A549 (cell line): ENCODE results near the gene TAF4B. TPM values are rescaled to one million over a fixed set of nuclear protein-coding genes. Genes with fewer than 3 reads are reported as not detected.

ENCODE experiments used
- ATAC-seq, 2 experiments: fragments of 200-7000 bp in 1 of 2; fragments of >200 bp in 1 of 2; cut with Nextera tagmentation in 1 of 2; cut with Tn5 transposase in 1 of 2; 3 replicates each; pipeline versions ENCODE4 v1.8.0 to v1.9.1; 2018 to 2020; ENCODE audit warnings: mild to moderate bottlenecking in 1 of 2, moderate library complexity in 1 of 2
- CTCF ChIA-PET: fragments of 300-600 bp; sonication (Branson Sonifier 250); formaldehyde crosslinking; extraction: SDS; loops from one replicate; lab custom pipeline; 2021; ENCODE audit warnings: antibody characterized with exemption, inconsistent platforms; lab: Yijun Ruan, JAX
- POLR2A ChIA-PET: fragments of 350-600 bp; formaldehyde crosslinking; extraction: SDS; loops from one replicate; lab custom pipeline; 2021; ENCODE audit warnings: antibody characterized with exemption, inconsistent platforms; lab: Yijun Ruan, JAX
- DNase-seq, 2 experiments: peaks; one replicate each; pipeline versions ENCODE4 v3.0.0 to v3.0.0-alpha.2; 2011 to 2016; ENCODE audit warnings: low read depth in 1 of 2, low spot score in 1 of 2
- FAIRE-seq: peaks from 2 replicates; lab custom pipeline; 2011; peaks lifted over from hg19 to GRCh38; lab: Jason Lieb, UNC
- H3K27ac ChIP-seq, 2 experiments: fragments of >200 bp; sonication (Bioruptor Twin); formaldehyde crosslinking; 3 replicates each; pipeline ENCODE4 v1.5.1; 2016 to 2017
- H3K4me1 ChIP-seq: fragments of >200 bp; sonication (Bioruptor Twin); formaldehyde crosslinking; 3 replicates; pipeline ENCODE4 v1.6.1; 2016
- H3K4me2 ChIP-seq: fragments of >200 bp; sonication (Bioruptor Twin); formaldehyde crosslinking; 3 replicates; pipeline ENCODE4 v1.6.1; 2016
- H3K4me3 ChIP-seq: fragments of >200 bp; sonication (Bioruptor Twin); formaldehyde crosslinking; 3 replicates; pipeline ENCODE4 v1.5.1; 2016
- H3K9me3 ChIP-seq: fragments of >200 bp; sonication (Bioruptor Twin); formaldehyde crosslinking; 3 replicates; pipeline ENCODE4 v1.6.1; 2016
- BHLHE40 ChIP-seq: IDR thresholded peaks from 2 replicates; pipeline ENCODE4 v1.6.1; 2012; ENCODE audit warnings: low read depth, low read length, inconsistent platforms
- CBX2 ChIP-seq: fragments of 200-600 bp; sonication (generic); IDR thresholded peaks from 2 replicates; pipeline ENCODE4 v1.6.1; 2016; ENCODE audit warnings: low read depth, mild to moderate bottlenecking, borderline replicate concordance
- CBX8 ChIP-seq: fragments of 200-600 bp; sonication (generic); IDR thresholded peaks from 2 replicates; pipeline ENCODE4 v1.6.1; 2016
- CHD2 ChIP-seq: fragments of 150-350 bp; IDR thresholded peaks from 2 replicates; pipeline ENCODE4 v1.6.1; 2014; ENCODE audit warnings: low read length; ENCODE audit not compliant: partially characterized antibody
- CHD4 ChIP-seq: fragments of 200-600 bp; sonication (generic); IDR thresholded peaks from 2 replicates; pipeline ENCODE4 v1.6.1; 2016; ENCODE audit warnings: antibody characterized with exemption, mild to moderate bottlenecking, borderline replicate concordance
- EHF ChIP-seq: fragments of 250-450 bp; sonication (Bioruptor Pico); IDR thresholded peaks from 2 replicates; pipeline ENCODE4 v1.5.0; 2020; ENCODE audit warnings: mild to moderate bottlenecking
- EHMT2 ChIP-seq: fragments of 200-600 bp; sonication (generic); IDR thresholded peaks from 2 replicates; pipeline ENCODE4 v1.6.1; 2016; ENCODE audit warnings: antibody characterized with exemption, low read depth, mild to moderate bottlenecking, moderate library complexity
- FOSB ChIP-seq: fragments of 250-450 bp; sonication (Bioruptor Pico); IDR thresholded peaks from 2 replicates; pipeline ENCODE4 v1.5.0; 2020; ENCODE audit warnings: mild to moderate bottlenecking, moderate library complexity
- FOSL2 ChIP-seq, 2 experiments: fragments of 450-650 bp in 1 of 2; fragments of >200 bp in 1 of 2; sonication (Bioruptor Twin) in 1 of 2; formaldehyde crosslinking; IDR thresholded peaks; 2 replicates each; pipeline versions ENCODE4 v1.5.0 to v1.6.1; 2016 to 2020; ENCODE audit warnings: mild to moderate bottlenecking in 1 of 2, moderate library complexity in 1 of 2
- GATA3 ChIP-seq: IDR thresholded peaks from 2 replicates; pipeline ENCODE4 v1.6.1; 2012; ENCODE audit warnings: borderline replicate concordance
- HDAC2 ChIP-seq: fragments of 200-600 bp; sonication (generic); IDR thresholded peaks from 2 replicates; pipeline ENCODE4 v1.6.1; 2016
- HOXB5 ChIP-seq: fragments of 250-450 bp; sonication (Bioruptor Pico); IDR thresholded peaks from 2 replicates; pipeline ENCODE4 v1.5.0; 2020; ENCODE audit warnings: mild to moderate bottlenecking, moderate library complexity
- JUN ChIP-seq, 2 experiments: fragments of >200 bp; sonication (Bioruptor Twin); formaldehyde crosslinking; IDR thresholded peaks; 2 replicates in 1 of 2; 3 replicates in 1 of 2; pipeline ENCODE4 v1.6.1; 2016 to 2017
- KDM5A ChIP-seq: fragments of 200-600 bp; sonication (generic); IDR thresholded peaks from 2 replicates; pipeline ENCODE4 v1.6.1; 2016; ENCODE audit warnings: antibody characterized with exemption, mild to moderate bottlenecking
- NPAS2 ChIP-seq: fragments of 250-450 bp; sonication (Bioruptor Pico); IDR thresholded peaks from 2 replicates; pipeline ENCODE4 v1.8.0; 2022; ENCODE audit warnings: mild to moderate bottlenecking, moderate library complexity, borderline replicate concordance
- NR3C1 ChIP-seq: fragments of >200 bp; sonication (Bioruptor Twin); formaldehyde crosslinking; IDR thresholded peaks from 3 replicates; pipeline ENCODE4 v1.6.1; 2017
- RARB ChIP-seq: fragments of 250-450 bp; sonication (Bioruptor Pico); IDR thresholded peaks from 2 replicates; pipeline ENCODE4 v1.8.0; 2021; ENCODE audit warnings: mild to moderate bottlenecking, moderate library complexity
- RCOR1 ChIP-seq: fragments of 150-350 bp; IDR thresholded peaks from 2 replicates; pipeline ENCODE4 v1.6.1; 2014; ENCODE audit warnings: antibody characterized with exemption, low read length, low read depth
- RNF2 ChIP-seq: fragments of 200-600 bp; sonication (generic); IDR thresholded peaks from 2 replicates; pipeline ENCODE4 v1.6.1; 2016; ENCODE audit warnings: low read depth, mild to moderate bottlenecking, antibody characterized with exemption, moderate library complexity, borderline replicate concordance
- TFCP2L1 ChIP-seq: fragments of 250-450 bp; sonication (Bioruptor Pico); IDR thresholded peaks from 2 replicates; pipeline ENCODE4 v1.5.0; 2021; ENCODE audit warnings: mild to moderate bottlenecking
- ZC3H11A ChIP-seq: fragments of 450-650 bp; IDR thresholded peaks from 2 replicates; pipeline ENCODE4 v1.6.1; 2014; ENCODE audit warnings: antibody characterized with exemption, mild to moderate bottlenecking
- WGBS: methylation state at CpG from one replicate; pipeline ENCODE4 v1.1.6; 2017; ENCODE audit errors: missing lambda C conversion rate; 5-methylcytosine and 5-hydroxymethylcytosine counted together
- polyA plus RNA-seq, 4 experiments: library from polyadenylated mRNA; depleted of rRNA in 3 of 4; stranded (reverse); fragments of >200 nt; fragmentation: RNase III in 1 of 4; extraction: RNeasy Plus Mini Kit Qiagen cat#74134 plus additional on column Dnase treatment in 1 of 4; gene quantifications; 2 replicates in 3 of 4; 3 replicates in 1 of 4; pipeline ENCODE4 v1.2.3, GENCODE V29; 2011 to 2017
- TF ChIP-seq, protein P1 (sequence below): IDR thresholded peaks from 2 replicates; pipeline ENCODE4 v1.6.1; 2012
- TF ChIP-seq, protein P2 (sequence below): fragments of >200 bp; sonication (Bioruptor Twin); formaldehyde crosslinking; IDR thresholded peaks from 3 replicates; pipeline ENCODE4 v1.6.1; 2016
- TF ChIP-seq, protein P3 (sequence below): fragments of 200-600 bp; sonication (generic); IDR thresholded peaks from 2 replicates; pipeline ENCODE4 v1.6.1; 2016; ENCODE audit warnings: antibody characterized with exemption, mild to moderate bottlenecking, moderate library complexity
- TF ChIP-seq, protein P4 (sequence below): fragments of 250-450 bp; sonication (Bioruptor Pico); IDR thresholded peaks from 2 replicates; pipeline ENCODE4 v1.5.0; 2020; ENCODE audit warnings: low read depth, mild to moderate bottlenecking, moderate library complexity
- TF ChIP-seq, protein P5 (sequence below): IDR thresholded peaks from 2 replicates; pipeline ENCODE4 v1.6.1; 2012; ENCODE audit warnings: low read depth, borderline replicate concordance

Gene TAF4B
- polyA plus RNA-seq, 2 of the 4 experiments (the other 2 are of a cell fraction), result 2.5 to 5.6 TPM

DNA sequence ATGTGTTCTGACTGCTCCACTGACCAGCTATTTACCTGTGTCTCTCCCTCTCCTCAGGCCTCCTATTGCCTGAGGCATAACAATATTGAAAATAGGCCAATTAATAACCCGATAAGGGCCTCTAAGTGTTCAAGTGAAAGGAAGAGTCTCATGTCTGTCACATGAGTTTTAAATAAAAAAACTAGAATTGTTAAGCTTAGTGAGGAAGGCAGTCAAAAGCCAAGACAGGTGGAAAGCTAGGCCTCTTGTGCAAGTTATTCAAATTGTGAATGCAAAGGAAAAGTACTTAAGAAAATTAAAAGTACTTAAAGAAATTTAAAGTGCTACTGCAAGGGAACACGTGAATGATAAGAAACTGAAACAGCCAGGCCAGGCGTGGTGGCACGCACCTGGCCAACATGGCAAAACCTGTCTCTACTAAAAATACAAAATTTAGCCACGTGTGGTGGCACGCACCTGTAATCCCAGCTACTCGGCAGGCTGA, 44.9 kb upstream of the TAF4B start:
- CTCF ChIA-PET, result no interaction called here
- WGBS, result 59% methylated on average over 7 of the region's 7 CpGs
- H3K4me2 ChIP-seq, result no peak overlapping the region
- DNase-seq (no peak), FAIRE-seq (no peak), ATAC-seq (no peak)
- H3K4me3 ChIP-seq, result no peak overlapping the region
- no peaks in the 10 kb centered on the region for H3K9me3 ChIP-seq
- no peaks in the 10 kb centered on the region for H3K4me1 ChIP-seq
- TF ChIP-seq BHLHE40 (no peak), NPAS2 (CRISPR knock-in tag) (no peak), CBX2 (no peak), HDAC2 (no peak), GATA3 (no peak), ZC3H11A (no peak), TFCP2L1 (CRISPR knock-in tag) (no peak), RCOR1 (no peak), RARB (CRISPR knock-in tag) (no peak), HOXB5 (no peak)
- TF ChIP-seq, protein P1, sequence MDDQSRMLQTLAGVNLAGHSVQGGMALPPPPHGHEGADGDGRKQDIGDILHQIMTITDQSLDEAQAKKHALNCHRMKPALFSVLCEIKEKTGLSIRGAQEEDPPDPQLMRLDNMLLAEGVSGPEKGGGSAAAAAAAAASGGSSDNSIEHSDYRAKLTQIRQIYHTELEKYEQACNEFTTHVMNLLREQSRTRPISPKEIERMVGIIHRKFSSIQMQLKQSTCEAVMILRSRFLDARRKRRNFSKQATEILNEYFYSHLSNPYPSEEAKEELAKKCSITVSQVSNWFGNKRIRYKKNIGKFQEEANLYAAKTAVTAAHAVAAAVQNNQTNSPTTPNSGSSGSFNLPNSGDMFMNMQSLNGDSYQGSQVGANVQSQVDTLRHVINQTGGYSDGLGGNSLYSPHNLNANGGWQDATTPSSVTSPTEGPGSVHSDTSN, result no peak
- TF ChIP-seq, protein P2, sequence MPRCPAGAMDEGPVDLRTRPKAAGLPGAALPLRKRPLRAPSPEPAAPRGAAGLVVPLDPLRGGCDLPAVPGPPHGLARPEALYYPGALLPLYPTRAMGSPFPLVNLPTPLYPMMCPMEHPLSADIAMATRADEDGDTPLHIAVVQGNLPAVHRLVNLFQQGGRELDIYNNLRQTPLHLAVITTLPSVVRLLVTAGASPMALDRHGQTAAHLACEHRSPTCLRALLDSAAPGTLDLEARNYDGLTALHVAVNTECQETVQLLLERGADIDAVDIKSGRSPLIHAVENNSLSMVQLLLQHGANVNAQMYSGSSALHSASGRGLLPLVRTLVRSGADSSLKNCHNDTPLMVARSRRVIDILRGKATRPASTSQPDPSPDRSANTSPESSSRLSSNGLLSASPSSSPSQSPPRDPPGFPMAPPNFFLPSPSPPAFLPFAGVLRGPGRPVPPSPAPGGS, result no peak
- TF ChIP-seq, protein P3, sequence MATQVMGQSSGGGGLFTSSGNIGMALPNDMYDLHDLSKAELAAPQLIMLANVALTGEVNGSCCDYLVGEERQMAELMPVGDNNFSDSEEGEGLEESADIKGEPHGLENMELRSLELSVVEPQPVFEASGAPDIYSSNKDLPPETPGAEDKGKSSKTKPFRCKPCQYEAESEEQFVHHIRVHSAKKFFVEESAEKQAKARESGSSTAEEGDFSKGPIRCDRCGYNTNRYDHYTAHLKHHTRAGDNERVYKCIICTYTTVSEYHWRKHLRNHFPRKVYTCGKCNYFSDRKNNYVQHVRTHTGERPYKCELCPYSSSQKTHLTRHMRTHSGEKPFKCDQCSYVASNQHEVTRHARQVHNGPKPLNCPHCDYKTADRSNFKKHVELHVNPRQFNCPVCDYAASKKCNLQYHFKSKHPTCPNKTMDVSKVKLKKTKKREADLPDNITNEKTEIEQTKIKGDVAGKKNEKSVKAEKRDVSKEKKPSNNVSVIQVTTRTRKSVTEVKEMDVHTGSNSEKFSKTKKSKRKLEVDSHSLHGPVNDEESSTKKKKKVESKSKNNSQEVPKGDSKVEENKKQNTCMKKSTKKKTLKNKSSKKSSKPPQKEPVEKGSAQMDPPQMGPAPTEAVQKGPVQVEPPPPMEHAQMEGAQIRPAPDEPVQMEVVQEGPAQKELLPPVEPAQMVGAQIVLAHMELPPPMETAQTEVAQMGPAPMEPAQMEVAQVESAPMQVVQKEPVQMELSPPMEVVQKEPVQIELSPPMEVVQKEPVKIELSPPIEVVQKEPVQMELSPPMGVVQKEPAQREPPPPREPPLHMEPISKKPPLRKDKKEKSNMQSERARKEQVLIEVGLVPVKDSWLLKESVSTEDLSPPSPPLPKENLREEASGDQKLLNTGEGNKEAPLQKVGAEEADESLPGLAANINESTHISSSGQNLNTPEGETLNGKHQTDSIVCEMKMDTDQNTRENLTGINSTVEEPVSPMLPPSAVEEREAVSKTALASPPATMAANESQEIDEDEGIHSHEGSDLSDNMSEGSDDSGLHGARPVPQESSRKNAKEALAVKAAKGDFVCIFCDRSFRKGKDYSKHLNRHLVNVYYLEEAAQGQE, result no peak
- no peak overlapping the region for H3K27ac ChIP-seq
- POLR2A ChIA-PET, result no interaction called here

DNA sequence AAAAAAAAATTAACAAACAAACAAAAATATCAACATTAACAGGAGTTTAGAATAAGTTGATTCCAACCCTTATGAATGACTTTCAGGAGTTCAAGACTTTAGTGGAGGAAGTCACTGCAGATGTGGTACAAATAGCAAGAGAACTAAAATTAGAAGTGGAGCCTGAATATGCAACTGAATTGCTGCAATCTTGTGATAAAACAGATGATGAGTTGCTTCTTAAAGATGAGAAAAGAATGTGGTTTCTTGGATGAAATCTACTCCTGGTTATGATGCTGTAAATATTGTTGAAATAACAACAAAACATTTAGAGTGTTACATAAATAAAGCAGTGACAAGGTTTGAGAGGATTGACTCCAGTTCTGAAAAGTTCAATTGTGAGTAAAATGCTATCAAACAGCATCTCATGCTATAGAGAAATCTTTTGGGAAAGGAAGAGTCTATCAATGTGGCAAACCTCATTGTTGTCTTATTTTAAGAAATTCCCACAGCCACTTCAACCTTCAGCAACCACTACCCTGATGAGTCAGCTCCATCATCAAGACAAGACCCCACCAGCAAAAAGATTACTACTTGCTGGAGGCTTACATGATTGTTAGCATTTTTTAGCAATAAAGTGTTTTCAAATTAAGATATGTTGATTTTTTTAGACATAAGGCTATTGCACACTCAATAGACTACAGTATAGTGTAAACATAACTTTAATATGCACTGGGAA, 42.7 kb upstream of the TAF4B start:
- CTCF ChIA-PET, result no interaction called here
- TF ChIP-seq FOSL2 (IDR thresholded peaks at IDR 0.05) (no peak), FOSL2 (CRISPR knock-in tag; IDR thresholded peaks at IDR 0.05) (no peak), ZC3H11A (no peak), NR3C1 (no peak), HDAC2 (no peak), KDM5A (no peak), CBX8 (no peak), CHD2 (no peak), EHMT2 (no peak), RNF2 (no peak), EHF (no peak), CHD4 (no peak), JUN (IDR thresholded peaks at IDR 0.05) (no peak), GATA3 (no peak), FOSB (no peak)
- TF ChIP-seq, protein P4, sequence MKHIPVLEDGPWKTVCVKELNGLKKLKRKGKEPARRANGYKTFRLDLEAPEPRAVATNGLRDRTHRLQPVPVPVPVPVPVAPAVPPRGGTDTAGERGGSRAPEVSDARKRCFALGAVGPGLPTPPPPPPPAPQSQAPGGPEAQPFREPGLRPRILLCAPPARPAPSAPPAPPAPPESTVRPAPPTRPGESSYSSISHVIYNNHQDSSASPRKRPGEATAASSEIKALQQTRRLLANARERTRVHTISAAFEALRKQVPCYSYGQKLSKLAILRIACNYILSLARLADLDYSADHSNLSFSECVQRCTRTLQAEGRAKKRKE, result no peak
- TF ChIP-seq, protein P5, sequence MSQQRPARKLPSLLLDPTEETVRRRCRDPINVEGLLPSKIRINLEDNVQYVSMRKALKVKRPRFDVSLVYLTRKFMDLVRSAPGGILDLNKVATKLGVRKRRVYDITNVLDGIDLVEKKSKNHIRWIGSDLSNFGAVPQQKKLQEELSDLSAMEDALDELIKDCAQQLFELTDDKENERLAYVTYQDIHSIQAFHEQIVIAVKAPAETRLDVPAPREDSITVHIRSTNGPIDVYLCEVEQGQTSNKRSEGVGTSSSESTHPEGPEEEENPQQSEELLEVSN, result no peak
- TF ChIP-seq, protein P3, result no peak
- TF ChIP-seq, all 56 proteins: peak for 0
- POLR2A ChIA-PET, result no interaction called here
- ATAC-seq (no peak), DNase-seq (no peak), FAIRE-seq (no peak)
- no peak overlapping the region for H3K4me2 ChIP-seq
- no peak overlapping the region for H3K4me3 ChIP-seq
- H3K4me1 ChIP-seq, result no peaks in the 10 kb centered on the region
- H3K9me3 ChIP-seq, result no peaks in the 10 kb centered on the region
- no peak overlapping the region for H3K27ac ChIP-seq
